Stimulated activated CD4-positive, alpha-beta T cell treated with anti-CD3 and anti-CD28 coated beads, Interleukin-15, amount 100 ng/mL, for 1 hour (primary cell): ENCODE measurements around the gene PLSCR3.

ENCODE experiments used
- DNase-seq, 2 donors: peaks; one replicate each; pipeline ENCODE4 v3.0.0-alpha.2; 2020; ENCODE audit warnings: low read depth in 1 of 2, low spot score in 1 of 2

The PLSCR3 gene

DNA sequence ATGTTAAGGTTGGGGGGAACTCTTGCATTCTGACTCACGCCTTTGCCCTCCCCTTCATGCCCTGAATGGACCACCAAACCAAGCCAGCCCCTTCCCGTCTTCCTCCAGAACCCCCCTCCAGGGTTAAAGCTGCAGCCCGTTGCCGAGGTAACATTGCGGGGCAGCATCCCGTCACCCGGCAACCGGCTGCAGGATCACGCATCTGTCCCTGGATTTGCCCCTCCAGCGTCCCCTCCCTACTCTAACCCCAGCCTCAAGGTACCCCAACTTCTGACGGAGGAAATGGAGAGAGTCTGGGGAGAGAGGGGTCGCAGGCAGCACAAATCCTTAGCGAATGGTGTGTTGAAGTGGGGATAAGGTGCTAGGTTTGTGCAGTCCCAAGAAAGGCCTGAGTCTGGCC, 12.8 kb upstream of the PLSCR3 start:
- DNase-seq: no peak

DNA sequence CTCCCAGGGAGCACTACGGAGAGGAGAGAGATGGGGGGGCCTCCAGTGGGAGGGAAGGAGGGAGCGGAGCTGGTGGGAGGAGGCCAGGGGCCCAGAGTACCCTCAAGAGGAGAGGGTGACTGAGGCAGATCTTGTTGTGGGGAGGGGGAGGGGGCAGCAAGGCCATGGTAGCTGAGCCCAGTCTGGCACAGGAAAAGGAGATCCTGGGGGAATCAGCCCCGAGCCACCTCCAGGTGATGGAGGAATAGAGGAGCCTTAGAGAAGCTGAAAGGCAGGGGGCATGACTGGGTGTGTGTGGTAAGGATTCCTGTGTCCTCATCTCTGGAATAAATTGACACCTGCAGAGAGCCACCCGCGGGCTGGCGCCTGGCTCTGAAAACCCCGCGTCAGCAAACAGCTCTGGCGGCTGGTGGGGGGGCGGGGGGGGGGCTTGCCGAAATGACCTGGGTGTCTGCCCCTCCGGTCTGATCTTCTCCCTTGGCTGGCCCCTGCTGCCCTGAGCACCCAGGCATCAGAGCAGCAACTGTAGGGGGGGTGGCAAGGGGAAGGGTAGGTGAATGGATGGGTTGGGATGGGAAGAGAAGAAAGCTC, 12.0 kb upstream of the PLSCR3 start:
- no peak for DNase-seq

- DNase-seq: no peak
Observed at GRCh38 chr17:7405350-7406234, 11.3 kb upstream of the PLSCR3 start.

DNA sequence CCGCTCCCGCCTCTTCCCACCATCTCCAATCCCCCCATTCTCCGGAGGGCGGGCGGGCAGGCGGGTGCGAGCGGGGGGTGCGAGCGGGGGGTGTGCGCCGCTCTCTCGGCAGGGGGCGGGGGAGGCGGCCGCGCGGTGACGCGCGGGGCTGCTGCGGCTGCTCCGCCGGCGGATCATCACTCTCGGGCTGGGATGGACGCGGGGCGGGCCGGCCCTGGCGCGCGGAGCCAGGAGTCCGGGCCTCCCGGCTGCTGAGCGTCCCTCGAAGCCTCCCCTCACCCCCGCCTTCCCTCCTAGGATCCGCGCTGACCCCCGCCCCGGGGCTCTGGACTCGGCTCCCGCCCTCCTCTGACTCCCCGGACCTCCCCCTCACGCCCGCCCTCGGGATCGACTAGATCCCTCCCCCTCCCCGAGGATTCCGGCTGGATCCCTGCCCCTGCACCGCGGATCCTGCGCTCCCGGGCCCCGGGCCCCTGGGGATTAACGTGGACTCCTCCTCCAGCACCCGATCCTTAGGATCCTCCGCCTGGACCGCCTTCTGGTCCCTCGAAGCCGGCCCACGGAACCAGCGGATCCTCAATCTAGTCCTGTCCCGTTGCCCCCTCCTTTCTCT, 10.5 kb upstream of the PLSCR3 start:
- peak in 1 of 2 donors; percentile 59 for DNase-seq

GRCh38 chr17:7403977-7404736, 9.8 kb upstream of the PLSCR3 start, which contains the start of gene TMEM256:
TSS of gene TMEM256 (minus strand) at chr17:7404097. CDS start at chr17:7404084, 13 bp downstream.
- DNase-seq: peak; percentile 86 to 88

- DNase-seq: no peak
Observed at GRCh38 chr17:7403727-7403976, 9.3 kb upstream of the PLSCR3 start.

GRCh38 chr17:7403043-7403726, 8.9 kb upstream of the PLSCR3 start:
- DNase-seq: peak in 1 of 2 donors; percentile 23

GRCh38 chr17:7398612-7399011, 4.3 kb upstream of the PLSCR3 start:
- DNase-seq: no peak

GRCh38 chr17:7396147-7396546, 1.8 kb upstream of the PLSCR3 start:
- DNase-seq: no peak

GRCh38 chr17:7393613-7394451, 493 bp downstream of the PLSCR3 start:
- peak; percentile 42 to 46 for DNase-seq

GRCh38 chr17:7392696-7393612, 1.4 kb downstream of the PLSCR3 start:
- DNase-seq: no peak

DNA sequence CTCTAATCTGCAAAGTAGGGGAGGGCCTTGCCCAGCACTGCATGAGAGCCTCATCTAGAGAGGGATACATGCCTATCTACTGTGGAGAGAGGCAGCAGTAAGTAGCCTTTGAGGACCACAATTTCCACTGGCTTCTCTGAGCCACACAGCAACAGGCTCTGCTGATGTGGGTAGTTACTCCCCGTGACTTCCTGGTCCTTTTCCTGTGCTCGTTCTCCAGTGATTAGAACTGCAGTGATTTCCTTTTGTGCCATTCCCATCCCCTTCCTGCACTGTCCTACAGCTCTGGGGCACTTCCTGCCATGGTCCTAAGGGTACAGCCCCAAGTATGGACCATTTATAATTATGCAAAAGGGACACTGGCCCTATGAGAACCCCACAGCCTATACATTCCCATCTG, 3.0 kb downstream of the PLSCR3 start:
- DNase-seq: no peak

- DNase-seq: no peak
Observed at GRCh38 chr17:7389924-7390910, 4.1 kb downstream of the PLSCR3 start.

- DNase-seq: no peak
Observed at GRCh38 chr17:7388856-7389255, 5.5 kb downstream of the PLSCR3 start.

- DNase-seq: no peak
Observed at GRCh38 chr17:7384489-7385081, 9.7 kb downstream of the PLSCR3 start.

DNA sequence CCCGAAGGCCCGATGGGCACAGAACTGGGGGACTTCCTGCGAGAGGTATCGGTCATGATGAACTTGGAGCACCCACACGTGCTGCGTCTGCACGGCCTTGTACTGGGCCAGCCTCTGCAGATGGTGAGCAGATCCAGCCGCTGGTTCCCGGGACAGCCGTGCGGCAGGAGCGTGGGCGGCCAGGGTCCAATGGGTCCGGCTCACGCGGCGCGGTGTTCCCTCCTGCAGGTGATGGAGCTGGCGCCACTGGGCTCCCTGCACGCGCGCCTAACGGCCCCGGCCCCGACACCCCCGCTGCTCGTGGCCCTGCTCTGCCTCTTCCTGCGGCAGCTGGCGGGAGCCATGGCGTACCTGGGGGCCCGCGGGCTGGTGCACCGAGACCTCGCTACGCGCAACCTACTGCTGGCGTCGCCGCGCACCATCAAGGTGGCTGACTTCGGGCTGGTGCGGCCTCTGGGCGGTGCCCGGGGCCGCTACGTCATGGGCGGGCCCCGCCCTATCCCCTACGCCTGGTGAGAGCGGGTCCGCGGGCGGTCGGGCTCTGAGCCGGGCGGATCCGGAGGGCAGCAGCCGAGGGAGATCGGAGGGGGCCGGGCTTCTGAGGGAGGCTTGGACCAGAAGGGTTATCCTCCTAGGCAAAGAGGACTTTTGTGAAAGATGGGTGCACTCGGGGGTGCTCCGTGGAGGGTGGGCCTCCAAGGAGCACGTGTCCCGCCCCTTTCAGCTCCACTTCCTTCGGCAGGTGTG, 10.4 kb downstream of the PLSCR3 start:
- DNase-seq: peak; percentile 61 to 72

DNA sequence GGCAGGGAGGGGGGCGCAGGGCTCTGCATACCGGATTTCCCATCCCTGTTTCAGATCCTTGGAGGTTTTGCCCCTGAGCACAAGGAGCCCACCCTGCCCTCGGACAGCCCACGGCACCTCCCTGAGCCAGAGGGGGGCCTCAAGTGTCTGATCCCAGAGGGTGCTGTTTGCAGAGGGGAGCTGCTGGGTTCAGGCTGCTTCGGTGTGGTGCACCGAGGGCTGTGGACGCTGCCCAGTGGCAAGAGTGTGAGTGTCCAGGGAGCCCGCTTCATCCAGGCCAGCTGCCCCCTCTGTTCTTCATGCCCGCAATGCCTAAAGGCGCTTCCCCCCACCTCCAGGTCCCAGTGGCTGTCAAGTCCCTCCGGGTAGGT, 11.0 kb downstream of the PLSCR3 start:
- DNase-seq: no peak
